ENCODE measurements around the gene ZNF292.

The ZNF292 gene

GRCh38 chr6:87312860-87313259 lies 157.5 kb downstream of the ZNF292 start:
- Mint-ChIP-seq H3K27me3 (peaks cover 12% of the 10 kb centered on the region), H3K4me3 (no peak overlapping the region), H3K27ac (no peak overlapping the region), H3K9me3 (no peaks in the 10 kb centered on the region), H3K36me3 (no peaks in the 10 kb centered on the region), H3K4me1 (no peaks in the 10 kb centered on the region)

Measured in activated naive CD4-positive, alpha-beta T cell treated with anti-CD3 and anti-CD28 coated beads, Interleukin-2, amount 50 U/mL, for 24 hours (primary cell).